HG03280 (cell line): Measurements from ENCODE around the gene POP5.
"Not testable (repeated sequence)": the region's sequence is repeated elsewhere in the genome, so short reads cannot be mapped to it uniquely, and the experiment has no call there.

Experiments
- ATAC-seq: cut with Tn5 transposase; IDR thresholded peaks from one replicate; pipeline ENCODE4 v1.9.1; 2021; ENCODE audit warnings: mild to moderate bottlenecking, moderate library complexity; ENCODE audit not compliant: unreplicated experiment

POP5 gene

GRCh38 chr12:120538281-120539156 lies 42.7 kb downstream of the POP5 start:
- no peak for ATAC-seq

GRCh38 chr12:120537856-120538220 lies 43.4 kb downstream of the POP5 start:
- no peak for ATAC-seq

- ATAC-seq = no peak
Observed at GRCh38 chr12:120536064-120536791, 45.0 kb downstream of the POP5 start.

- ATAC-seq = peak; percentile 43
Observed at GRCh38 chr12:120534703-120535655, 46.2 kb downstream of the POP5 start.

- ATAC-seq = peak; percentile 63
Observed at GRCh38 chr12:120534203-120534702, 46.9 kb downstream of the POP5 start, which contains the start of gene RNF10. Gene RNF10 (plus strand): TSS chr12:120534356. CDS start chr12:120534812, 456 bp downstream.

- no peak for ATAC-seq
Observed at GRCh38 chr12:120532701-120533238, 48.4 kb downstream of the POP5 start.

- not testable (repeated sequence) for ATAC-seq
Observed at GRCh38 chr12:120530418-120530761, 50.8 kb downstream of the POP5 start.

- ATAC-seq = no peak
Observed at GRCh38 chr12:120529641-120530417, 51.4 kb downstream of the POP5 start.

- peak; percentile 73 for ATAC-seq
Observed at GRCh38 chr12:120528861-120529525, 52.2 kb downstream of the POP5 start, which contains the start of gene COQ5. Gene COQ5 (minus strand): TSS chr12:120529158. CDS start chr12:120529141, 17 bp downstream.
